Erythroblast (primary cell): ENCODE measurements around the gene STAT1.

Experiments used
- GATA1 ChIP-seq: IDR thresholded peaks from 2 replicates; pipeline ENCODE4 v1.6.1; 2011; ENCODE audit warnings: low read depth, mild to moderate bottlenecking, control low read depth, low read length, moderate library complexity
- POLR2A ChIP-seq: IDR thresholded peaks from 2 replicates; pipeline ENCODE4 v1.6.1; 2011; ENCODE audit warnings: mild to moderate bottlenecking, low read length

- TF ChIP-seq POLR2A = no peak
- TF ChIP-seq GATA1 = no peak
These were observed 32.6 kb downstream of the STAT1 start for GRCh38 chr2:190981333-190981732.
